ENCODE measurements around the gene CFLAR. TPM values are rescaled to one million over a fixed set of nuclear protein-coding genes. Genes with fewer than 3 reads are reported as not detected.

CFLAR gene
- total and polyA plus RNA-seq, 2 of the 13 experiments (the other 11 are each of a cell fraction or from before 2014, with no cell fraction given) = 43.8 to 92.1 TPM

- TF ChIP-seq ZNF512B (CRISPR knock-in tag; IDR thresholded peaks at IDR 0.05; ENCODE audit: borderline replicate concordance) (no peak), ZNF558 (CRISPR knock-in tag; IDR thresholded peaks at IDR 0.05; ENCODE audit: borderline replicate concordance) (no peak), ZNF75D (CRISPR knock-in tag; IDR thresholded peaks at IDR 0.05; ENCODE audit: borderline replicate concordance) (no peak), ZNF547 (CRISPR knock-in tag; IDR thresholded peaks at IDR 0.05) (no peak), LRRFIP1 (CRISPR knock-in tag; conservative IDR thresholded peaks at IDR 0.05) (no peak), HBP1 (CRISPR knock-in tag; IDR thresholded peaks at IDR 0.05; ENCODE audit: low read depth) (no peak), TAF1 (CRISPR knock-in tag; IDR thresholded peaks at IDR 0.05) (no peak), HMG20B (CRISPR knock-in tag; conservative IDR thresholded peaks at IDR 0.05) (no peak), MXI1 (IDR thresholded peaks at IDR 0.05; ENCODE audit: borderline replicate concordance, low read depth, low read length) (peak; percentile 72; the same call in 2 of the 3 replicates), ATF1 (CRISPR knock-in tag; IDR thresholded peaks at IDR 0.05) (no peak), ONECUT2 (CRISPR knock-in tag; IDR thresholded peaks at IDR 0.05) (no peak), MAF1 (CRISPR knock-in tag; IDR thresholded peaks at IDR 0.05; ENCODE audit: borderline replicate concordance) (no peak), IKZF5 (CRISPR knock-in tag; IDR thresholded peaks at IDR 0.05) (no peak), RBFOX2 (IDR thresholded peaks at IDR 0.05; ENCODE audit: low read depth, low read length) (no peak), ZNF3 (CRISPR knock-in tag; IDR thresholded peaks at IDR 0.05) (no peak), BRCA1 (CRISPR knock-in tag; IDR thresholded peaks at IDR 0.05) (no peak), GTF2F1 (IDR thresholded peaks at IDR 0.05; ENCODE audit: low read length) (no peak), FUBP1 (CRISPR knock-in tag; IDR thresholded peaks at IDR 0.05; ENCODE audit: borderline replicate concordance) (no peak)
These were observed 13.1 kb downstream of the CFLAR start (continued) for GRCh38 chr2:201128933-201129505.
